A549 (cell line): ENCODE results near the gene CAMK2N2. TPM values are rescaled to one million over a fixed set of nuclear protein-coding genes. Genes with fewer than 3 reads are reported as not detected.

Experiments used
- ATAC-seq, 2 experiments: fragments of 200-7000 bp in 1 of 2; fragments of >200 bp in 1 of 2; cut with Nextera tagmentation in 1 of 2; cut with Tn5 transposase in 1 of 2; 3 replicates each; pipeline versions ENCODE4 v1.8.0 to v1.9.1; 2018 to 2020; ENCODE audit warnings: mild to moderate bottlenecking in 1 of 2, moderate library complexity in 1 of 2
- CTCF ChIA-PET: fragments of 300-600 bp; sonication (Branson Sonifier 250); formaldehyde crosslinking; extraction: SDS; loops from one replicate; lab custom pipeline; 2021; ENCODE audit warnings: antibody characterized with exemption, inconsistent platforms; lab: Yijun Ruan, JAX
- POLR2A ChIA-PET: fragments of 350-600 bp; formaldehyde crosslinking; extraction: SDS; loops from one replicate; lab custom pipeline; 2021; ENCODE audit warnings: antibody characterized with exemption, inconsistent platforms; lab: Yijun Ruan, JAX
- DNase-seq, 2 experiments: peaks; one replicate each; pipeline versions ENCODE4 v3.0.0 to v3.0.0-alpha.2; 2011 to 2016; ENCODE audit warnings: low read depth in 1 of 2, low spot score in 1 of 2
- FAIRE-seq: peaks from 2 replicates; lab custom pipeline; 2011; peaks lifted over from hg19 to GRCh38; lab: Jason Lieb, UNC
- H3K27ac ChIP-seq, 2 experiments: fragments of >200 bp; sonication (Bioruptor Twin); formaldehyde crosslinking; 3 replicates each; pipeline ENCODE4 v1.5.1; 2016 to 2017
- H3K4me1 ChIP-seq: fragments of >200 bp; sonication (Bioruptor Twin); formaldehyde crosslinking; 3 replicates; pipeline ENCODE4 v1.6.1; 2016
- H3K4me2 ChIP-seq: fragments of >200 bp; sonication (Bioruptor Twin); formaldehyde crosslinking; 3 replicates; pipeline ENCODE4 v1.6.1; 2016
- H3K4me3 ChIP-seq: fragments of >200 bp; sonication (Bioruptor Twin); formaldehyde crosslinking; 3 replicates; pipeline ENCODE4 v1.5.1; 2016
- H3K9me3 ChIP-seq: fragments of >200 bp; sonication (Bioruptor Twin); formaldehyde crosslinking; 3 replicates; pipeline ENCODE4 v1.6.1; 2016
- BHLHE40 ChIP-seq: IDR thresholded peaks from 2 replicates; pipeline ENCODE4 v1.6.1; 2012; ENCODE audit warnings: low read depth, low read length, inconsistent platforms
- CBX8 ChIP-seq: fragments of 200-600 bp; sonication (generic); IDR thresholded peaks from 2 replicates; pipeline ENCODE4 v1.6.1; 2016
- CTCF ChIP-seq: fragments of >200 bp; sonication (Bioruptor Twin); formaldehyde crosslinking; IDR thresholded peaks from 3 replicates; pipeline ENCODE4 v1.5.1; 2016
- E2F6 ChIP-seq: IDR thresholded peaks from 2 replicates; pipeline ENCODE4 v1.6.1; 2012; ENCODE audit warnings: low read depth, borderline replicate concordance
- EHMT2 ChIP-seq: fragments of 200-600 bp; sonication (generic); IDR thresholded peaks from 2 replicates; pipeline ENCODE4 v1.6.1; 2016; ENCODE audit warnings: antibody characterized with exemption, low read depth, mild to moderate bottlenecking, moderate library complexity
- ELK1 ChIP-seq: fragments of 150-350 bp; IDR thresholded peaks from 2 replicates; pipeline ENCODE4 v1.6.1; 2014; ENCODE audit warnings: low read depth, mild to moderate bottlenecking, low read length
- EP300 ChIP-seq, 2 experiments: fragments of >200 bp; sonication (Bioruptor Twin); formaldehyde crosslinking; IDR thresholded peaks; 2 replicates in 1 of 2; 3 replicates in 1 of 2; pipeline ENCODE4 v1.6.1; 2016 to 2017
- ESRRA ChIP-seq: fragments of 150-350 bp; IDR thresholded peaks from 2 replicates; pipeline ENCODE4 v1.6.1; 2014; ENCODE audit warnings: mild to moderate bottlenecking, low read length, borderline replicate concordance
- FOXS1 ChIP-seq: fragments of 250-450 bp; sonication (Bioruptor Pico); IDR thresholded peaks from 2 replicates; pipeline ENCODE4 v1.5.0; 2020; ENCODE audit warnings: mild to moderate bottlenecking, moderate library complexity
- HDAC2 ChIP-seq: fragments of 200-600 bp; sonication (generic); IDR thresholded peaks from 2 replicates; pipeline ENCODE4 v1.6.1; 2016
- HOXB13 ChIP-seq: fragments of 250-450 bp; sonication (Bioruptor Pico); IDR thresholded peaks from 2 replicates; pipeline ENCODE4 v1.5.0; 2020; ENCODE audit warnings: low read depth, mild to moderate bottlenecking, moderate library complexity
- MYC ChIP-seq: IDR thresholded peaks from 2 replicates; pipeline ENCODE4 v1.6.1; 2012; ENCODE audit warnings: mild to moderate bottlenecking, inconsistent platforms, low read length, improper control_type of control experiment, borderline replicate concordance
- NFE2L2 ChIP-seq: fragments of 150-350 bp; conservative IDR thresholded peaks from 2 replicates; pipeline ENCODE4 v1.6.1; 2014; ENCODE audit warnings: low read length
- NR3C1 ChIP-seq: fragments of >200 bp; sonication (Bioruptor Twin); formaldehyde crosslinking; IDR thresholded peaks from 3 replicates; pipeline ENCODE4 v1.6.1; 2017
- PHF8 ChIP-seq: fragments of 200-600 bp; sonication (generic); IDR thresholded peaks from 2 replicates; pipeline ENCODE4 v1.6.1; 2016; ENCODE audit warnings: low read depth, mild to moderate bottlenecking, antibody characterized with exemption, moderate library complexity, borderline replicate concordance
- RAD21 ChIP-seq, 2 experiments: fragments of >200 bp in 1 of 2; sonication (Bioruptor Twin) in 1 of 2; formaldehyde crosslinking in 1 of 2; IDR thresholded peaks in 1 of 2; conservative IDR thresholded peaks in 1 of 2; 2 replicates in 1 of 2; 3 replicates in 1 of 2; pipeline ENCODE4 v1.6.1; 2012 to 2018; ENCODE audit warnings: inconsistent platforms in 1 of 2
- RCOR1 ChIP-seq: fragments of 150-350 bp; IDR thresholded peaks from 2 replicates; pipeline ENCODE4 v1.6.1; 2014; ENCODE audit warnings: antibody characterized with exemption, low read length, low read depth
- RFX5 ChIP-seq: fragments of 450-650 bp; IDR thresholded peaks from 2 replicates; pipeline ENCODE4 v1.7.1; 2014; ENCODE audit warnings: antibody characterized with exemption, mild to moderate bottlenecking, moderate library complexity
- RNF2 ChIP-seq: fragments of 200-600 bp; sonication (generic); IDR thresholded peaks from 2 replicates; pipeline ENCODE4 v1.6.1; 2016; ENCODE audit warnings: low read depth, mild to moderate bottlenecking, antibody characterized with exemption, moderate library complexity, borderline replicate concordance
- TFCP2L1 ChIP-seq: fragments of 250-450 bp; sonication (Bioruptor Pico); IDR thresholded peaks from 2 replicates; pipeline ENCODE4 v1.5.0; 2021; ENCODE audit warnings: mild to moderate bottlenecking
- TP53 ChIP-seq: fragments of 250-450 bp; sonication (Bioruptor Pico); IDR thresholded peaks from 2 replicates; pipeline ENCODE4 v1.5.0; 2021; ENCODE audit warnings: mild to moderate bottlenecking, moderate library complexity
- ZC3H11A ChIP-seq: fragments of 450-650 bp; IDR thresholded peaks from 2 replicates; pipeline ENCODE4 v1.6.1; 2014; ENCODE audit warnings: antibody characterized with exemption, mild to moderate bottlenecking
- ZFP36 ChIP-seq: fragments of 450-650 bp; IDR thresholded peaks from 2 replicates; pipeline ENCODE4 v1.6.1; 2014; ENCODE audit warnings: borderline replicate concordance; ENCODE audit not compliant: partially characterized antibody
- ZNF302 ChIP-seq: fragments of 250-450 bp; sonication (Bioruptor Pico); IDR thresholded peaks from 2 replicates; pipeline ENCODE4 v1.9.0; 2021; ENCODE audit warnings: inconsistent platforms, mild to moderate bottlenecking, moderate library complexity
- WGBS: methylation state at CpG from one replicate; pipeline ENCODE4 v1.1.6; 2017; ENCODE audit errors: missing lambda C conversion rate; 5-methylcytosine and 5-hydroxymethylcytosine counted together
- polyA plus RNA-seq, 4 experiments: library from polyadenylated mRNA; depleted of rRNA in 3 of 4; stranded (reverse); fragments of >200 nt; fragmentation: RNase III in 1 of 4; extraction: RNeasy Plus Mini Kit Qiagen cat#74134 plus additional on column Dnase treatment in 1 of 4; gene quantifications; 2 replicates in 3 of 4; 3 replicates in 1 of 4; pipeline ENCODE4 v1.2.3, GENCODE V29; 2011 to 2017
- TF ChIP-seq, protein P1 (sequence below): IDR thresholded peaks from 2 replicates; pipeline ENCODE4 v1.6.1; 2012
- TF ChIP-seq, protein P2 (sequence below): fragments of >200 bp; sonication (Bioruptor Twin); formaldehyde crosslinking; IDR thresholded peaks from 3 replicates; pipeline ENCODE4 v1.6.1; 2016

The CAMK2N2 gene
- polyA plus RNA-seq, 2 of the 4 experiments (the other 2 are of a cell fraction), result 0.05 to 0.71 TPM

DNA sequence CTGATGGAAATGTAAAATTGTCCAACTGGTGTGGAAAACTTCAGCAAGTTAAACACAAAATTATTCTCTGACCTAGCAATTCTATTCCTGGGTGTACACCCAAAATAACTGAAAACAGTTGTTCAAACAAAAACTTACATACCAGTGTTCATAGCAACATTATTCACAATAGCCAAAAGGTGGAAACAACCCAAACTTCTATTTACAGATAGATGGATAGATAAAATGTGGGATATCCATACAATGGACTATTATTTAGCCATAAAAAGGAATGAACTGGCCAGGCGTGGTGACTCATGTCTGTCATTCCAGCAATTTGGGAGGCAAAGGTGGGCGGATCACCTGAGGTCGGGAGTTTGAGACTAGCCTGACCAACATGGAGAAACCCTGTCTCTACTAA, 38.8 kb downstream of the CAMK2N2 start:
- TF ChIP-seq ZNF302 (CRISPR knock-in tag), result no peak
- no peak for TF ChIP-seq PHF8
- TF ChIP-seq TFCP2L1 (CRISPR knock-in tag), result no peak
- no peak for TF ChIP-seq MYC
- TF ChIP-seq, protein P1, sequence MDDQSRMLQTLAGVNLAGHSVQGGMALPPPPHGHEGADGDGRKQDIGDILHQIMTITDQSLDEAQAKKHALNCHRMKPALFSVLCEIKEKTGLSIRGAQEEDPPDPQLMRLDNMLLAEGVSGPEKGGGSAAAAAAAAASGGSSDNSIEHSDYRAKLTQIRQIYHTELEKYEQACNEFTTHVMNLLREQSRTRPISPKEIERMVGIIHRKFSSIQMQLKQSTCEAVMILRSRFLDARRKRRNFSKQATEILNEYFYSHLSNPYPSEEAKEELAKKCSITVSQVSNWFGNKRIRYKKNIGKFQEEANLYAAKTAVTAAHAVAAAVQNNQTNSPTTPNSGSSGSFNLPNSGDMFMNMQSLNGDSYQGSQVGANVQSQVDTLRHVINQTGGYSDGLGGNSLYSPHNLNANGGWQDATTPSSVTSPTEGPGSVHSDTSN, result no peak
- TF ChIP-seq FOXS1 (CRISPR knock-in tag), result no peak
- TF ChIP-seq EHMT2, result no peak
- TF ChIP-seq BHLHE40, result no peak
- no peak for TF ChIP-seq HOXB13 (CRISPR knock-in tag)
- TF ChIP-seq RFX5, result no peak
- TF ChIP-seq, protein P2, sequence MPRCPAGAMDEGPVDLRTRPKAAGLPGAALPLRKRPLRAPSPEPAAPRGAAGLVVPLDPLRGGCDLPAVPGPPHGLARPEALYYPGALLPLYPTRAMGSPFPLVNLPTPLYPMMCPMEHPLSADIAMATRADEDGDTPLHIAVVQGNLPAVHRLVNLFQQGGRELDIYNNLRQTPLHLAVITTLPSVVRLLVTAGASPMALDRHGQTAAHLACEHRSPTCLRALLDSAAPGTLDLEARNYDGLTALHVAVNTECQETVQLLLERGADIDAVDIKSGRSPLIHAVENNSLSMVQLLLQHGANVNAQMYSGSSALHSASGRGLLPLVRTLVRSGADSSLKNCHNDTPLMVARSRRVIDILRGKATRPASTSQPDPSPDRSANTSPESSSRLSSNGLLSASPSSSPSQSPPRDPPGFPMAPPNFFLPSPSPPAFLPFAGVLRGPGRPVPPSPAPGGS, result no peak
- DNase-seq (no peak), FAIRE-seq (no peak), ATAC-seq (no peak)
- Histone ChIP-seq H3K4me1 (no peaks in the 10 kb centered on the region), H3K27ac (no peak overlapping the region), H3K4me3 (no peak overlapping the region), H3K9me3 (no peaks in the 10 kb centered on the region), H3K4me2 (no peak overlapping the region)
- ChIA-PET POLR2A (no interaction called here), CTCF (interaction anchor here (0.9 to 1.1 kb wide), 2 partner anchors 9 to 327 kb away, joined by 3 to 4 read pairs; no protein-coding TSS in a partner anchor)
- 3% methylated on average over 3 of the region's 3 CpGs for WGBS

GRCh38 chr3:184218814-184219213, 42.5 kb downstream of the CAMK2N2 start:
- no peak overlapping the region for H3K27ac ChIP-seq
- no peaks in the 10 kb centered on the region for H3K9me3 ChIP-seq
- POLR2A ChIA-PET, result no interaction called here
- no peak for ATAC-seq
- no peak overlapping the region for H3K4me3 ChIP-seq
- CTCF ChIA-PET, result interaction anchor here (0.7 to 1.2 kb wide), 2 partner anchors 9 to 70 kb away, joined by 3 read pairs; no protein-coding TSS in a partner anchor
- no peak for TF ChIP-seq RAD21 (conservative IDR thresholded peaks at IDR 0.05 in 1 of 2, IDR thresholded peaks at IDR 0.05 in 1 of 2)
- no peak for TF ChIP-seq HOXB13 (CRISPR knock-in tag)
- TF ChIP-seq EHMT2, result no peak
- no peak for TF ChIP-seq NFE2L2
- TF ChIP-seq RCOR1, result no peak
- TF ChIP-seq ESRRA, result no peak
- TF ChIP-seq CTCF, result no peak
- TF ChIP-seq NR3C1, result no peak
- no peak for TF ChIP-seq ZNF302 (CRISPR knock-in tag)
- no peak for TF ChIP-seq HDAC2
- no peak for FAIRE-seq
- DNase-seq, result no peak
- WGBS, result 11% methylated on average over 4 of the region's 4 CpGs
- H3K4me1 ChIP-seq, result no peaks in the 10 kb centered on the region
- no peak overlapping the region for H3K4me2 ChIP-seq

- ChIA-PET POLR2A (no interaction called here), CTCF (interaction anchor here (1.3 to 2.4 kb wide), 2 partner anchors 16 to 38 kb away, joined by 3 to 10 read pairs; no protein-coding TSS in a partner anchor)
- Histone ChIP-seq H3K9me3 (no peaks in the 10 kb centered on the region), H3K4me2 (no peak overlapping the region), H3K4me3 (no peak overlapping the region), H3K27ac (no peak overlapping the region), H3K4me1 (no peaks in the 10 kb centered on the region)
- no peak for ATAC-seq
- no peak for DNase-seq
- WGBS, result 54% methylated on average over 5 of the region's 5 CpGs
- TF ChIP-seq EP300 (IDR thresholded peaks at IDR 0.05) (no peak), MYC (no peak), ZFP36 (no peak), ELK1 (no peak), TP53 (no peak), ZC3H11A (no peak), E2F6 (no peak), RNF2 (no peak), EHMT2 (no peak), CBX8 (no peak), HDAC2 (no peak)
- FAIRE-seq, result no peak
Measured at GRCh38 chr3:184211718-184212117, 49.6 kb downstream of the CAMK2N2 start.
